HG02870 (cell line): ENCODE results near the gene ALOX15B.

Experiments used
- ATAC-seq: cut with Tn5 transposase; IDR thresholded peaks from one replicate; pipeline ENCODE4 v1.9.1; 2021; ENCODE audit warnings: mild to moderate bottlenecking, moderate library complexity; ENCODE audit not compliant: unreplicated experiment

Gene ALOX15B, protein sequence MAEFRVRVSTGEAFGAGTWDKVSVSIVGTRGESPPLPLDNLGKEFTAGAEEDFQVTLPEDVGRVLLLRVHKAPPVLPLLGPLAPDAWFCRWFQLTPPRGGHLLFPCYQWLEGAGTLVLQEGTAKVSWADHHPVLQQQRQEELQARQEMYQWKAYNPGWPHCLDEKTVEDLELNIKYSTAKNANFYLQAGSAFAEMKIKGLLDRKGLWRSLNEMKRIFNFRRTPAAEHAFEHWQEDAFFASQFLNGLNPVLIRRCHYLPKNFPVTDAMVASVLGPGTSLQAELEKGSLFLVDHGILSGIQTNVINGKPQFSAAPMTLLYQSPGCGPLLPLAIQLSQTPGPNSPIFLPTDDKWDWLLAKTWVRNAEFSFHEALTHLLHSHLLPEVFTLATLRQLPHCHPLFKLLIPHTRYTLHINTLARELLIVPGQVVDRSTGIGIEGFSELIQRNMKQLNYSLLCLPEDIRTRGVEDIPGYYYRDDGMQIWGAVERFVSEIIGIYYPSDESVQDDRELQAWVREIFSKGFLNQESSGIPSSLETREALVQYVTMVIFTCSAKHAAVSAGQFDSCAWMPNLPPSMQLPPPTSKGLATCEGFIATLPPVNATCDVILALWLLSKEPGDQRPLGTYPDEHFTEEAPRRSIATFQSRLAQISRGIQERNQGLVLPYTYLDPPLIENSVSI

GRCh38 chr17:8038954-8039610, at the start of gene ALOX15B:
Gene ALOX15B, plus strand, starts transcription at chr17:8039059. Its CDS starts 97 bp downstream, at chr17:8039156.
- ATAC-seq: no peak

GRCh38 chr17:7989781-7990655, 48.8 kb upstream of the ALOX15B start:
- ATAC-seq: no peak

DNA sequence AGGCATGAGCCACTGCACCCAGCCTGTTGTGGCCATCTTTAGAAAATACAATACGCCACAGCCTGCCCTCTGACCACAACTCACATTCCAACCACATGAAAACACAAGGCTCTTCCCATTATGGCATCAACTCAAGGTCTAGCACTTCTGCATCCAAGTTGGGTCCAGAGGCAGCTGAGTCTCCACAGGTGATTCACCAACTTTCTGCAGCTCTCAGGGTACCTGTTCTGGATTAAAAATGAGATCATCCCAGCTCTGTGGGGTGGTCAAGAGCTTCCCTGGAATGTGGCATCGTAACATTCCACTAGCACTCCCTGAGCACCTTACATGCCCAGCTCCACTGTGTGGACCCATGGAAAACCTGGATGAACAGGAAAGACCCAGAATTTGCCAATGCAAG, 46.3 kb upstream of the ALOX15B start:
- ATAC-seq: no peak

GRCh38 chr17:7992924-7993323, 45.9 kb upstream of the ALOX15B start:
- ATAC-seq: no peak

DNA sequence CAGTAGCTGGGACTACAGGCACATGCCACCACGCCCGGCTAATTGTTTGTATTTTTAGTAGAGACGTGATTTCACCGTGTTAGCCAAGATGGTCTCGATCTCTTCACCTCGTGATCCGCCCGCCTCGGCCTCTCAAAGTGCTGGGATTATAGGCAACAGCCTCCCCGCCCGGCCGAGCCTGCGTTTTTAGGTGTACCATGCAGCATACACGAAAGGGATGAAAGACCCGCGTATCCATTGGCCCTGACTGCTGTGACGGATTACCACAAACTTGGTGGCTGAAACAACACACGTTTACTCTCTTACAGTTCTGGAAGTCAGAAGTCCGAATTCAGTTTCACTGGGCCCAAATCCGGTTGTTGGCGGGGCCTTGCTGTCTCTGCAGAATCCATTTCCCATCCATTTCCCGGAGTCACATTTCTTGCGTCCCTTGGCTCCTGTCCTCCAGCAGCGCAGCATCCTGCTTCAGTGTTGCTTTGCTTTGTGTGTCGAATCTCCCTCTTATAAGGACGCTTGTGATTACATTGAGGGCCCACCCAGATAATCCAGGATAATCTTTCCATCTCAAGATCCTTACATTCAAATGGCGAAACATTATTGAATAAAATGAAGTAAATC, 44.8 kb upstream of the ALOX15B start:
- no peak for ATAC-seq

GRCh38 chr17:7995724-7996123, 43.1 kb upstream of the ALOX15B start:
- ATAC-seq: no peak

- no peak for ATAC-seq
These were observed 41.7 kb upstream of the ALOX15B start for GRCh38 chr17:7997186-7997585.

GRCh38 chr17:8001976-8002720, 36.7 kb upstream of the ALOX15B start, which contains the start of gene GUCY2D:
Gene GUCY2D, plus strand, starts transcription at chr17:8002615. Its CDS starts 433 bp downstream, at chr17:8003048.
- no peak for ATAC-seq

DNA sequence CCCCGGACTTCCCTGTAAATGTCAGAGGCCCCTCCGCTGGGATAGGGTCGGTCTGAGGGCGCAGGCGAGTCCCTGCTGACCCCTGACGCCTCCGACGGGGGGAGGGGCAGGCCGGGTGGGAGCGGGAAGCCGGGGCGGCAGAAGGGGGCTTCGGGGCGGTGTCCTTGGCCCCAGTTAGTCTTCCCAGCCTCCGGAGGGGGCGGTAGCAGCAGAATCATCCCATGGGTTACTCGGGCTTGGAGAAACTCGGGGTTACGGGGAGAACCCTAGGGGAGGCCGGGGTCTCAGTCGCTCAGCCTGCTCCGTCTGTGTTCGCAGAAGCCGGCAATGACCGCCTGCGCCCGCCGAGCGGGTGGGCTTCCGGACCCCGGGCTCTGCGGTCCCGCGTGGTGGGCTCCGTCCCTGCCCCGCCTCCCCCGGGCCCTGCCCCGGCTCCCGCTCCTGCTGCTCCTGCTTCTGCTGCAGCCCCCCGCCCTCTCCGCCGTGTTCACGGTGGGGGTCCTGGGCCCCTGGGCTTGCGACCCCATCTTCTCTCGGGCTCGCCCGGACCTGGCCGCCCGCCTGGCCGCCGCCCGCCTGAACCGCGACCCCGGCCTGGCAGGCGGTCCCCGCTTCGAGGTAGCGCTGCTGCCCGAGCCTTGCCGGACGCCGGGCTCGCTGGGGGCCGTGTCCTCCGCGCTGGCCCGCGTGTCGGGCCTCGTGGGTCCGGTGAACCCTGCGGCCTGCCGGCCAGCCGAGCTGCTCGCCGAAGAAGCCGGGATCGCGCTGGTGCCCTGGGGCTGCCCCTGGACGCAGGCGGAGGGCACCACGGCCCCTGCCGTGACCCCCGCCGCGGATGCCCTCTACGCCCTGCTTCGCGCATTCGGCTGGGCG, 35.9 kb upstream of the ALOX15B start:
- ATAC-seq: no peak

DNA sequence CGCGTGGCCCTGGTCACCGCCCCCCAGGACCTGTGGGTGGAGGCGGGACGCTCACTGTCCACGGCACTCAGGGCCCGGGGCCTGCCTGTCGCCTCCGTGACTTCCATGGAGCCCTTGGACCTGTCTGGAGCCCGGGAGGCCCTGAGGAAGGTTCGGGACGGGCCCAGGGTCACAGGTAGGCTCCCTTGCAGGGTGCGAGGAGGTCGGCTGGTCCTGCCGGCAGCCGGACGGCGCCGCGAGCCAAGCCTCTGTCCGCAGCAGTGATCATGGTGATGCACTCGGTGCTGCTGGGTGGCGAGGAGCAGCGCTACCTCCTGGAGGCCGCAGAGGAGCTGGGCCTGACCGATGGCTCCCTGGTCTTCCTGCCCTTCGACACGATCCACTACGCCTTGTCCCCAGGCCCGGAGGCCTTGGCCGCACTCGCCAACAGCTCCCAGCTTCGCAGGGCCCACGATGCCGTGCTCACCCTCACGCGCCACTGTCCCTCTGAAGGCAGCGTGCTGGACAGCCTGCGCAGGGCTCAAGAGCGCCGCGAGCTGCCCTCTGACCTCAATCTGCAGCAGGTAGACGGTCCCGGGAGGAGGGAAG, 35.2 kb upstream of the ALOX15B start:
- no peak for ATAC-seq

DNA sequence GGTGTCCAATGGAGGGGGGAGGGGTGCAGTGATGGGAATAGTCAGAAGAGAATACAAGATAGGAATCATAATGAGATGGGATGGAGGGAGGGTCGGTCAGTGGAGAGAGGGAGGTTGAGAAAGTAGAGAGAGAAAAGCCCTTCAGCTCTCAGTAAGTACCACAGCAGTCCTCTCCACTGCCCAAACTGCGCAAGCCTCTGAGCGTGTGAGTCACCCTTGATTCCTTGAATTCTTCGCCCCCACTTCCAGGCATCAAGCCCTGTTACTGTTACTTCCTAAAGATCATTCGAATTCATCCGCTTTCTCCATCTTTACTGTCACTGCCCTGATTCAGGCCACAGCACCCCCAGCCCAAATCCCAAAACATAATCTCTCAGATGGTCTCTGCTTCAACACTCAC, 34.0 kb upstream of the ALOX15B start:
- no peak for ATAC-seq

DNA sequence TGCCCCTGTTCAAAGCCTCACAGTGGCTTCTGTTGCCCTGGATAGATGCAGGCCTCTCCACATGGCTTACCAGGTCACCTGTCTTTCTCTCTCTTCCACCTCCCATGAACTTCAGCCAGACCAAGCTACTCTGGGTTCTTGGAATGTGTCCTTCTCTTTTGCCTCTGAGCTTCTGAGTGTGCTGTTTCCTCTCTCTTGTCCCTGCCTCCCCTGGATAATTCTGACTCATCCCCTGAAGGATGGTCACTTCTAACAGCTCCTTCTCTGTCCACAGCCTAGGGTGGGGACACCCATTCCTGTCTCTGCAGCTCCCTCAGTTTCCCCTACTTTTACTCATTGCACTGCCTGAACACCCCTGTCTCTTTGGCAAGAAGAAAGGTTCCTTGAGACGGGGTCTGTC, 33.5 kb upstream of the ALOX15B start:
- no peak for ATAC-seq

DNA sequence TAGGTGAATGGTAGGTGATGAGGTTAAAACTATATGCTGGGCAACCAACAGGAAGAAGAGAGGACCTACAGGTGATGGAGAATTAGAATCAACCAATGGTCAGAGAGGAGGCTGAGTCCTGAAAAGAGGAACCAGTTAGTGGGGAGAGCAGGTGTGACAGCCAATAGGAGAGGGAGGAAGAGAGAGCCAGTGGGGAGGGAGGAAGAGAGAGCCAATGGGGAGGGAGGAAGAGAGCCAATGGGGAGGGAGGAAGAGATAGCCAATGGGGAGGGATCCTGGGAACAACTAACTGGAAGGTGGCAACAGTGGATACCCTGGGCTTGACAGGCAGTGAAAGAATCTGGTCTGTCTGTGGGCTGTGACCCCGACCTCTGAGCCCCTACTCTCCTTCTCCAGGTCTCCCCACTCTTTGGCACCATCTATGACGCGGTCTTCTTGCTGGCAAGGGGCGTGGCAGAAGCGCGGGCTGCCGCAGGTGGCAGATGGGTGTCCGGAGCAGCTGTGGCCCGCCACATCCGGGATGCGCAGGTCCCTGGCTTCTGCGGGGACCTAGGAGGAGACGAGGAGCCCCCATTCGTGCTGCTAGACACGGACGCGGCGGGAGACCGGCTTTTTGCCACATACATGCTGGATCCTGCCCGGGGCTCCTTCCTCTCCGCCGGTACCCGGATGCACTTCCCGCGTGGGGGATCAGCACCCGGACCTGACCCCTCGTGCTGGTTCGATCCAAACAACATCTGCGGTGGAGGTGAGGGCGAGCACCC, 32.7 kb upstream of the ALOX15B start:
- no peak for ATAC-seq

DNA sequence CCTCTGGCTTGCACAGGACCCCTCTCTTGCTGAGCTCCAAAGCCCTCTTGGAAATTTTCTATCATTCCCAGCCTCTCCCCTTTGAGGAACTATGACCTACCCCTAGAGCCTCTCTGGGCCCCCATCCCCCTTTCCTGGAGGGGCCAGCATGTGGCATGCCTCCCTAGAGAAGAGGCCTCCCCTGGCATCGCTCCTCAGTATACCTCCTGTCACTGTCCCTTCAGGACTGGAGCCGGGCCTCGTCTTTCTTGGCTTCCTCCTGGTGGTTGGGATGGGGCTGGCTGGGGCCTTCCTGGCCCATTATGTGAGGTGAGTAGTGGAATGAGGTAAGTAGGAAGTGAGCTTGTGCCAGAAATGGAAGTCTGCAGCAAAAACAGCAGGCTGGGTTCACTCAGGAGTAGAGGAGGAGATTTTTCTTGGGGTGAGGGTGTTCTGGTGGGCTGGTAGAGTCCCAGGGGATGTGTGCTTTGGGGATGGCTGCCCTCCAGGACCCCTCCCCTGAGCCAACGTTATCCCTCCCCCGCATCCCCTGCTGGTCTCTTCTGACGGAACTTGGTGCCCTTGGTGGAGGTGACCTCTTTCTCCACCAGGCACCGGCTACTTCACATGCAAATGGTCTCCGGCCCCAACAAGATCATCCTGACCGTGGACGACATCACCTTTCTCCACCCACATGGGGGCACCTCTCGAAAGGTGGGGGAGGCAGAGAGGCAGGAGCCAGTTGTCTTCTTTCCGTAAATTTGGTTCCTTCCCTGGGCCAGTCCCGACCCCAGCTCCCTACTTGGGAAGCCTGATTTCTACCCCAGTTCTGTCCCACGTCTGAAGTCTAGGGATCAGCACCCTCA, 31.8 kb upstream of the ALOX15B start:
- ATAC-seq: no peak

GRCh38 chr17:8007836-8008235, 31.0 kb upstream of the ALOX15B start:
- no peak for ATAC-seq

DNA sequence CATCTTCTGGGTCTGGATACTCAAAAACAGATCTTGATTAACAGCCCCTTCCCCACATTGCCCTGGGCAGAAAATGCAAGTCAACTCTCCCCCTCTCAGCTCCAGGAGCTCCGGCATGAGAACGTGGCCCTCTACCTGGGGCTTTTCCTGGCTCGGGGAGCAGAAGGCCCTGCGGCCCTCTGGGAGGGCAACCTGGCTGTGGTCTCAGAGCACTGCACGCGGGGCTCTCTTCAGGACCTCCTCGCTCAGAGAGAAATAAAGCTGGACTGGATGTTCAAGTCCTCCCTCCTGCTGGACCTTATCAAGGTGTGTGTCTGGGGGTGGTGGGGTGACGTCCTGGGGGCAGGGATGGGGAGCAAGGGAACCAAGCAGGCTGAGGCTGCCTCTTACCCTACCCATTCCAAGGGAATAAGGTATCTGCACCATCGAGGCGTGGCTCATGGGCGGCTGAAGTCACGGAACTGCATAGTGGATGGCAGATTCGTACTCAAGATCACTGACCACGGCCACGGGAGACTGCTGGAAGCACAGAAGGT, 26.7 kb upstream of the ALOX15B start:
- ATAC-seq: no peak
